ENCODE data around the gene ACP1. TPM values are rescaled to one million over a fixed set of nuclear protein-coding genes. Genes with fewer than 3 reads are reported as not detected.

The ACP1 gene
- total and polyA plus RNA-seq, 2 of the 8 experiments (the other 6 are each of a cell fraction or from before 2014, with no cell fraction given) = 115 to 155 TPM

DNA sequence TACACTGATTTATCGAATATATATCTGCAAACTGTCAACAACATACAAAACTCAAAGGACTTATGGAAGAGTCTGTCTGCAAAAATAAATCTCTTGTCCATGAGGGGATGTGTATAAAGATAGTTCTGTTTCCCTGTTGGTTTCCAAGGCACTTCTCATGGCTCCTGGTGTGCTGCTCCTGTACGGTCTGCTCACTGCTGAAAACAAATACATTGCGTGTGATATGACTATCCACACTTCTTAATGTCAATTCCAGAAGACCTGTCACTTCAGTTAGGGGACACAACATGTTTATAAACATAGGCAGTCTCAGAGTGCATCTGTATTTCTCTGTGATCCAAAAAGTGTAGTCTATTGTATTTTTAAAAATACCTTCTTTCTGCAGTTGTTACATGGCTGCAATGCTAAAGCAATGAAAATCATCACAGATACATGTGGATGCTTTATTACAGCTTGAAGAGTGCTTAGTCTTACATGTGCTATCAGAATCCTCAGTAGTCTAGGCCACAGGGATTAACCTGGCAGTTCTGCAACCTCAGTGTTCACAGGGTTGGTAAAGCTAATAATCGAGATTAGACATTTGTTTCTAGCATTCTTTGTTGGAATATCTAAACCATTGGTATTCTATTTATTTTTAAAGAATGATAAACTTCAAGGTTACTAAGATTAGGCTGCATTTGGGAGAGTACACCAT is 15.4 kb downstream of the ACP1 start:
- Histone ChIP-seq H3K23me2 (ENCODE audit: low read depth, low read length) (no peaks in the 10 kb centered on the region), H4K91ac (replicated peaks; ENCODE audit: insufficient read length, low read length) (no peak overlapping the region), H4K5ac (ENCODE audit: insufficient read length, low read depth, low read length) (no peak overlapping the region), H2BK5ac (ENCODE audit: low read depth, low read length) (no peak overlapping the region), H2AK5ac (ENCODE audit: low read depth, low read length) (no peak overlapping the region), H3K4me2 (ENCODE audit: insufficient read depth in 1 of 2, low read depth in 2 of 2, low read length in 2 of 2) (no peak overlapping the region), H3K79me1 (ENCODE audit: low read depth, low read length) (peaks cover 2% of the 10 kb centered on the region; the same call in 1 of the 2 replicates), H2BK120ac (replicated peaks; ENCODE audit: low read depth, low read length) (no peak overlapping the region), H3K4me3 (ENCODE audit: extremely low read depth in 1 of 4, insufficient read depth in 2 of 4, low read depth in 3 of 4, low read length in 4 of 4) (no peak overlapping the region), H2BK15ac (ENCODE audit: low read length) (no peak overlapping the region), H3K4me1 (replicated peaks in 1 of 4; ENCODE audit: control insufficient read depth in 3 of 4, insufficient read depth in 4 of 4, low read length in 3 of 4) (peaks cover 3 to 18% (median 10%) of the 10 kb centered on the region in 4 experiments), H2BK20ac (ENCODE audit: low read length) (no peak overlapping the region), H3K4ac (replicated peaks; ENCODE audit: insufficient read length, low read depth, low read length) (no peak overlapping the region), H3K56ac (replicated peaks; ENCODE audit: insufficient read length, low read depth, low read length) (no peak overlapping the region), H3K36me3 (ENCODE audit: control insufficient read depth in 2 of 4, insufficient read depth in 4 of 4, low read length in 3 of 4) (peaks cover 12 to 65% (median 38%) of the 10 kb centered on the region in 4 experiments), H2BK12ac (ENCODE audit: low read depth, low read length) (no peak overlapping the region), H3K14ac (ENCODE audit: insufficient read length) (no peak overlapping the region), H3K27ac (ENCODE audit: low read depth, low read length) (no peak overlapping the region), H3K79me2 (ENCODE audit: control insufficient read depth in 1 of 2, insufficient read depth in 2 of 2, low read length in 2 of 2) (peaks cover 3 to 19% of the 10 kb centered on the region in 2 experiments; a peak in 3 of 4 replicates), H3K18ac (ENCODE audit: extremely low read depth, low read length) (no peak overlapping the region), H4K8ac (ENCODE audit: extremely low read depth, insufficient read depth, low read length) (no peak overlapping the region), H3K9ac (replicated peaks in 1 of 4; ENCODE audit: extremely low read depth in 1 of 4, low read depth in 3 of 4, low read length in 3 of 4) (no peak overlapping the region), H3K27me3 (replicated peaks in 1 of 4; ENCODE audit: control insufficient read depth in 3 of 4, extremely low read depth in 1 of 4, insufficient read depth in 3 of 4, low read length in 3 of 4) (no peaks in the 10 kb centered on the region; a peak in 1 of 7 replicates), H3K23ac (ENCODE audit: insufficient read length) (no peak overlapping the region), H4K20me1 (replicated peaks in 1 of 2; ENCODE audit: control insufficient read depth in 1 of 2, insufficient read depth in 2 of 2, low read length in 2 of 2) (peaks cover 9 to 18% of the 10 kb centered on the region in 2 experiments), H2AFZ (ENCODE audit: low read length) (no peak overlapping the region), H3K9me3 (ENCODE audit: insufficient read depth in 2 of 2, low read depth in 1 of 2, low read length in 1 of 2) (no peaks in the 10 kb centered on the region)
- DNase-seq (ENCODE audit: low read depth in 1 of 2, low spot score in 2 of 2) (no peak), FAIRE-seq (no peak)
- no peak for TF ChIP-seq SAP30 (IDR thresholded peaks at IDR 0.05; ENCODE audit: insufficient read depth, insufficient replicate concordance, low read length)
- no peak for TF ChIP-seq ATF2 (IDR thresholded peaks at IDR 0.05; ENCODE audit: low read length)
- no peak for TF ChIP-seq RXRA (IDR thresholded peaks at IDR 0.05; ENCODE audit: insufficient read depth, low read depth, low read length)
- TF ChIP-seq SIRT6 (IDR thresholded peaks at IDR 0.05; ENCODE audit: low read length) = no peak
- TF ChIP-seq TEAD4 (IDR thresholded peaks at IDR 0.05; ENCODE audit: low read depth, low read length) = no peak
- no peak for TF ChIP-seq CHD1 (IDR thresholded peaks at IDR 0.05; ENCODE audit: low read depth, low read length)
- no peak for TF ChIP-seq RFX5 (IDR thresholded peaks at IDR 0.05; ENCODE audit: borderline replicate concordance, low read depth, low read length)
- no peak for TF ChIP-seq SIX5 (IDR thresholded peaks at IDR 0.05; ENCODE audit: low read depth, low read length)
- TF ChIP-seq EZH2 (IDR thresholded peaks at IDR 0.05; ENCODE audit: low read depth, low read length, severe bottlenecking) = no peak
- no peak for TF ChIP-seq POLR2A (IDR thresholded peaks at IDR 0.05; ENCODE audit: control extremely low read depth in 1 of 2, low read depth in 2 of 2, low read length in 2 of 2)
- ChIA-PET POLR2A (ENCODE audit: partially characterized antibody) (interaction anchor here (0.6 to 1.1 kb wide), 3 partner anchors 9 to 34 kb away, joined by 3 to 4 read pairs (median 3); partner anchors contain the start of gene SH3YL1), CTCF (ENCODE audit: partially characterized antibody) (interaction anchor here (0.8 to 1.6 kb wide), 6 partner anchors 10 to 156 kb away, joined by 3 to 8 read pairs (median 4); no protein-coding TSS in a partner anchor)
- 93% methylated on average over 4 of the region's 4 CpGs; no CpG with 5 or more reads in 1 of the 2 experiments for WGBS, 2 experiments (ENCODE audit: extremely low coverage in 1 of 2, insufficient coverage in 1 of 2, insufficient read length in 1 of 2, insufficient replicate concordance in 2 of 2, low coverage in 1 of 2, low lambda C conversion rate in 2 of 2, missing lambda C conversion rate in 1 of 2)

All from H1 (cell line).